Neuronal stem cell (in vitro differentiated cells): ENCODE measurements around the gene C6orf89. TPM values are rescaled to one million over a fixed set of nuclear protein-coding genes. Genes with fewer than 3 reads are reported as not detected.

Source experiments
- DNase-seq: peaks from one replicate; pipeline ENCODE4 v3.0.0-alpha.2; 2013; ENCODE audit warnings: low spot score
- H2AFZ ChIP-seq: one replicate; pipeline ENCODE4 v1.6.1; 2013; ENCODE audit warnings: mild to moderate bottlenecking, low read length, inconsistent platforms
- H2AK5ac ChIP-seq: 2 replicates; pipeline ENCODE4 v1.6.1; 2013; ENCODE audit warnings: low read depth, mild to moderate bottlenecking, inconsistent platforms, low read length, moderate library complexity, mixed read lengths
- H2BK120ac ChIP-seq: 2 replicates; pipeline ENCODE4 v1.6.1; 2013; ENCODE audit warnings: low read depth, mild to moderate bottlenecking, inconsistent platforms, low read length, moderate library complexity, mixed read lengths
- H2BK12ac ChIP-seq: one replicate; pipeline ENCODE4 v1.6.1; 2013; ENCODE audit warnings: low read length, inconsistent platforms
- H2BK15ac ChIP-seq: 2 replicates; pipeline ENCODE4 v1.6.1; 2013; ENCODE audit warnings: mild to moderate bottlenecking, low read length, inconsistent platforms, mixed read lengths
- H2BK5ac ChIP-seq: one replicate; pipeline ENCODE4 v1.6.1; 2013; ENCODE audit warnings: inconsistent platforms, mild to moderate bottlenecking, low read length, moderate library complexity
- H3K14ac ChIP-seq: one replicate; pipeline ENCODE4 v1.6.1; 2013; ENCODE audit warnings: low read length, inconsistent platforms
- H3K18ac ChIP-seq: 2 replicates; pipeline ENCODE4 v1.6.1; 2013; ENCODE audit warnings: low read length, inconsistent platforms
- H3K23ac ChIP-seq: 2 replicates; pipeline ENCODE4 v1.6.1; 2013; ENCODE audit warnings: low read depth, mild to moderate bottlenecking, mixed read lengths, low read length, inconsistent platforms; ENCODE audit not compliant: poor library complexity
- H3K27ac ChIP-seq: replicated peaks from 3 replicates; pipeline ENCODE4 v1.5.1; 2013; ENCODE audit warnings: low read length, inconsistent platforms
- H3K27me3 ChIP-seq, 3 experiments: 2 replicates each; pipeline ENCODE4 v1.6.1; 2013; ENCODE audit warnings: low read length in 3 of 3, mild to moderate bottlenecking in 2 of 3, inconsistent platforms in 1 of 3, low read depth in 1 of 3, mixed read lengths in 1 of 3, moderate library complexity in 1 of 3; ENCODE audit not compliant: control insufficient read depth in 3 of 3, insufficient read depth in 3 of 3
- H3K36me3 ChIP-seq, 2 donors: replicated peaks in 1 of 2; 2 replicates each; pipeline ENCODE4 v1.6.1; 2013; ENCODE audit warnings: low read length in 2 of 2; ENCODE audit not compliant: control insufficient read depth in 2 of 2, insufficient read depth in 2 of 2
- H3K4ac ChIP-seq: 2 replicates; pipeline ENCODE4 v1.6.1; 2013; ENCODE audit warnings: inconsistent platforms, mild to moderate bottlenecking, low read length, moderate library complexity
- H3K4me1 ChIP-seq, 2 donors: 1 replicate in 1 of 2; 2 replicates in 1 of 2; pipeline ENCODE4 v1.6.1; 2013; ENCODE audit warnings: low read length in 2 of 2, low read depth in 1 of 2; ENCODE audit not compliant: control insufficient read depth in 2 of 2, insufficient read depth in 1 of 2
- H3K4me2 ChIP-seq: one replicate; pipeline ENCODE4 v1.6.1; 2013; ENCODE audit warnings: mild to moderate bottlenecking, low read length, inconsistent platforms; ENCODE audit not compliant: insufficient read depth, poor library complexity, severe bottlenecking
- H3K4me3 ChIP-seq, 2 donors: 2 replicates each; pipeline ENCODE4 v1.5.1; 2013; ENCODE audit warnings: low read length in 2 of 2, mild to moderate bottlenecking in 2 of 2, inconsistent platforms in 1 of 2, moderate library complexity in 1 of 2
- H3K79me1 ChIP-seq: one replicate; pipeline ENCODE4 v1.6.1; 2013; ENCODE audit warnings: low read depth, mild to moderate bottlenecking, inconsistent platforms, low read length, moderate library complexity
- H3K9ac ChIP-seq: one replicate; pipeline ENCODE4 v1.6.1; 2013; ENCODE audit warnings: mild to moderate bottlenecking, low read depth, low read length, inconsistent platforms; ENCODE audit not compliant: poor library complexity
- H3K9me3 ChIP-seq, 2 donors: replicated peaks in 1 of 2; 2 replicates each; pipeline versions ENCODE3 to v1.6.1; 2013; ENCODE audit warnings: low read length in 2 of 2, mild to moderate bottlenecking in 2 of 2, inconsistent platforms in 1 of 2, low read depth in 1 of 2, mixed read lengths in 1 of 2, moderate library complexity in 1 of 2; ENCODE audit not compliant: control insufficient read depth in 2 of 2, insufficient read depth in 1 of 2
- H4K8ac ChIP-seq: one replicate; pipeline ENCODE4 v1.6.1; 2013; ENCODE audit warnings: low read depth, mild to moderate bottlenecking, inconsistent platforms, low read length, moderate library complexity
- H4K91ac ChIP-seq: one replicate; pipeline ENCODE4 v1.6.1; 2013; ENCODE audit warnings: low read length, low read depth, mild to moderate bottlenecking, inconsistent platforms; ENCODE audit not compliant: poor library complexity
- WGBS, 2 donors: extraction: QIAGEN DNeasy Blood & Tissue Kit; methylation state at CpG; one replicate each; pipeline ENCODE4 v1.1.7; 2013; ENCODE audit warnings: missing lambda C conversion rate in 2 of 2, mixed read lengths in 1 of 2; ENCODE audit not compliant: insufficient read length in 2 of 2, insufficient replicate concordance in 1 of 2; ENCODE audit errors: extremely low coverage in 2 of 2; 5-methylcytosine and 5-hydroxymethylcytosine counted together
- polyA plus RNA-seq, 2 experiments: library from polyadenylated mRNA; stranded (reverse); fragments of 200-250 nt; gene quantifications; one replicate each; pipeline ENCODE4 v1.2.3, GENCODE V29; 2013

Gene C6orf89, protein sequence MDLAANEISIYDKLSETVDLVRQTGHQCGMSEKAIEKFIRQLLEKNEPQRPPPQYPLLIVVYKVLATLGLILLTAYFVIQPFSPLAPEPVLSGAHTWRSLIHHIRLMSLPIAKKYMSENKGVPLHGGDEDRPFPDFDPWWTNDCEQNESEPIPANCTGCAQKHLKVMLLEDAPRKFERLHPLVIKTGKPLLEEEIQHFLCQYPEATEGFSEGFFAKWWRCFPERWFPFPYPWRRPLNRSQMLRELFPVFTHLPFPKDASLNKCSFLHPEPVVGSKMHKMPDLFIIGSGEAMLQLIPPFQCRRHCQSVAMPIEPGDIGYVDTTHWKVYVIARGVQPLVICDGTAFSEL
- polyA plus RNA-seq (2013, experiment 1 of 2), result 14.6 TPM
- polyA plus RNA-seq (2013, experiment 2 of 2), result 14.4 TPM

DNA sequence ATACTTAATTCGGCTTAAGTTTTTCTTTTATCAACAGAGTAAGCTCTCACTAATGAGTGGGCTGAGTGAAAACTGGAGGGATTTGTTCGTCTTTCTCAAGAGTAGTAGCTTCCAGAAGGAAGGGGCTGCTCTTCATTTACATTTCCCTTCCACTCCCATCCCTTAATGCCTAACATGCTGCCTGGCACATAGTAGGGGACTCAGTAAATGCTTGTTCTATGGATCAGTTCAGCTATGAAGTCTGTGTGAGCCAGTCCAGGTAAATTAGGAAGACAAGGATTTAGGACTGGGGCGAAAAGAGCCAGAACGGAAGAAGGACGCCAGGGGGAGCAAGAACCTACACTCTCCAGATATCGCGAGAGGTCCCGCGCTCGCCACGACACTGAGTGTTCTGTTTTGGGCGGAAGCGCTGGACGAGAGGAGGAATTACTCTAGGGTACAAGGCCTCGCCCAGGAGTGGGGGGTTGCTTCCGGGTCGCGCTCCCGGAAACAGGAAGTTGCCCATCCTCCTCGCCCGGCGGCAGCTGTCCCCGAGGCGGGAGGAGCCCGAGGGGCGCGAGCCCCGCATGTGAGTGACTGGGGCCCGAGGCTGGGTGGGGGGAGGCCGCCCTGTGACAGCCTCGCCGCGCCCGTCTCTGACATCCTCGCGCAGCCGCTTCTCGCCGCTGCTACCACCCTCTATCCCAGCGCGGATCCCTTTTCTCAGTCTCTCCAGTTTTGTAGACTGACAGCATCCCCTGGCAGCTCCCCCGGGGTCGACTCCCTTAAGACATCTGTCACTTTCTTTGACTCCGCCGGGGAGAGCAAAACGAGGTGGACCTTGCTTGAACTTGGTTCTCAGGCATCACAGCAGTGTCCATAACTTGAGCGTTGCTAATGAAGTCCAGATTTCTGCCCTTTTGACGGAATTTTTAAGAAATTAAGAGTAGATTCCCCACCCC is at the start of gene C6orf89:
Gene C6orf89, plus strand, starts transcription at position 492 of the 941 bp plus-strand sequence. CDS start 13,493 bp downstream, outside the sequence.
- Histone ChIP-seq H3K23ac (peak within 1 kb of the TSS; percentile 81), H3K14ac (no peak within 1 kb of the TSS), H3K36me3 (no peaks in the 10 kb centered on the region), H2AFZ (peak within 1 kb of the TSS; percentile 84), H3K27ac (no peak within 1 kb of the TSS), H2AK5ac (no peak within 1 kb of the TSS), H2BK120ac (no peak within 1 kb of the TSS), H3K4me2 (peak within 1 kb of the TSS; percentile 81), H3K4me1 (peaks cover 4 to 5% of the 10 kb centered on the region in 2 donors), H4K8ac (no peak within 1 kb of the TSS), H2BK12ac (no peak within 1 kb of the TSS), H3K9ac (peak within 1 kb of the TSS; percentile 76), H3K9me3 (peaks cover 1 to 3% of the 10 kb centered on the region in 2 donors), H3K27me3 (no peaks in the 10 kb centered on the region), H2BK15ac (no peak within 1 kb of the TSS), H3K4me3 (peak within 1 kb of the TSS; percentile 79 to 96), H3K18ac (no peak within 1 kb of the TSS), H4K91ac (no peak within 1 kb of the TSS), H2BK5ac (no peak within 1 kb of the TSS), H3K79me1 (no peaks in the 10 kb centered on the region), H3K4ac (no peak within 1 kb of the TSS)
- peak; percentile 97 for DNase-seq
- no CpG with 5 or more reads among the region's 48 CpGs for WGBS, 2 donors

DNA sequence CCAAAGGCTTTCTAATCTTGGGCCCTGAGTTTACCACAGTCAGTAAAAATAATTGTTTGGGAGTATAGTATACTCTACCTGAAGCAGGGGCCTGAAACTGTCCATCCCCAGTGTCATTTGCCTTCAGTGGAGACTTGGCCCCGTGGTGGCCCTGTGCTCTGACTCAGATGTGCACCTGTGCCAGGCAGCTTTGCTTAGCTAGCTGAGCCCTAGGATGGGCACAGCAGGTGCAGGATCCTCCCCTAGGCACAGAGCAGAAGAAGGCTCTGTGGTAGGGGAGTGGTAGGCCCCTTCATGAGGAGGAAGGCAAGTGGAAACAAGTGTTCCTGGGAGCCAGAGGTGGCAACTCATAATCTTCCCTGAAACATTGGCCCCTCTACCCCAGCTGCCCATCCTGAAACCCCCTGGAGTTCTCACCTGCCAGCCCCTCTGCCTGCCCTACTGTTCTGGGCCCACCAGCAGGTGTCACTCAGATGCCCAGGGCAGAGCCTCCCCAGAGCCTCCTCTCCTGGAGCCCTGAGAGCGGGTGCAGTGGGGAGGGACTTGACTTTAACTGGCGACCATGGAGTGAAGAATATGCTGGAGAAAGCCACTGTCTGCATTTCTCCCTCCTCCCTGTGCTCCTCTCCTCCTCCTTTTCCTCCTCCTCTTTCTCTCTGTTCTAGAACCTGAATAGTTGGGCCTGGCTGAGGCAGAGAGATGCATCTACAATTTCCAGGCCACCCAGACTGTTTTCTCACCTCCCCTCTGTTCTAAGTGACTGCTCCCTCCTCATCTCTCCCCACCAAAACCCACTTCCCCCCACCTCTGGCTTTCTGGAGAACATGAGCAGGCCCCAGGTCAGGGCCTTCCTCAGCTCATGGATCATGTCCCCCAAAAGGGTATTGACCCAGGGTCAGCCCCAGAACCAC is 49.4 kb upstream of the C6orf89 start:
- Histone ChIP-seq H3K23ac (no peak overlapping the region), H3K36me3 (no peaks in the 10 kb centered on the region), H3K79me1 (no peaks in the 10 kb centered on the region), H4K91ac (no peak overlapping the region), H2BK12ac (no peak overlapping the region), H2BK120ac (no peak overlapping the region), H3K14ac (no peak overlapping the region), H3K27ac (no peak overlapping the region), H3K4me2 (no peak overlapping the region), H3K4me1 (peaks cover 13 to 21% of the 10 kb centered on the region in 2 donors), H3K4me3 (no peak overlapping the region), H2BK5ac (no peak overlapping the region), H3K9me3 (peaks cover 0 to 3% of the 10 kb centered on the region in 2 donors), H3K18ac (no peak overlapping the region), H3K4ac (no peak overlapping the region), H4K8ac (no peak overlapping the region), H3K9ac (no peak overlapping the region), H3K27me3 (peaks cover 19 to 58% (median 48%) of the 10 kb centered on the region in 3 experiments), H2AFZ (no peak overlapping the region), H2BK15ac (no peak overlapping the region), H2AK5ac (no peak overlapping the region)
- WGBS, 2 donors, result no CpG with 5 or more reads among the region's 3 CpGs
- no peak for DNase-seq

DNA sequence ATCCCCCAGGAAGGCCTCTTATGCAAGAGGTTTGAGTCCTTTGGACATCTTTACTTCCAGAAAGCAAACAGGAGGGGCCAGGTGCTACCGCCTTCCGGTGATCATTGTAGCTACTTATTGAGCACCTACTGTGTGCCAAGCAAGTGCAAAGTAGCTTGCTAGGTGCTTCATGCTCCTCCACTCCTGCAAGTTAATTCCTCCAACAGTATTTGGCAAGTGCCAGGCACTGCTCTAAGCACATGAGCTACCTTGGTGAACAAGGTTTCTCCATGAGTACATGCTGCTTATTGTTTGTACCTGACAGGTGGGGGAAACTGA is 48.8 kb upstream of the C6orf89 start:
- Histone ChIP-seq H3K4me3 (no peak overlapping the region), H3K23ac (no peak overlapping the region), H3K27me3 (peaks cover 19 to 58% (median 48%) of the 10 kb centered on the region in 3 experiments), H3K36me3 (no peaks in the 10 kb centered on the region), H3K18ac (no peak overlapping the region), H2BK120ac (no peak overlapping the region), H3K14ac (no peak overlapping the region), H2AFZ (no peak overlapping the region), H4K91ac (no peak overlapping the region), H3K4me2 (no peak overlapping the region), H3K27ac (no peak overlapping the region), H2BK15ac (no peak overlapping the region), H3K4ac (no peak overlapping the region), H3K9ac (no peak overlapping the region), H2BK12ac (no peak overlapping the region), H4K8ac (no peak overlapping the region), H3K9me3 (peaks cover 0 to 3% of the 10 kb centered on the region in 2 donors), H3K4me1 (peaks cover 13 to 21% of the 10 kb centered on the region in 2 donors), H2BK5ac (no peak overlapping the region), H2AK5ac (no peak overlapping the region), H3K79me1 (no peaks in the 10 kb centered on the region)
- DNase-seq, result no peak
- WGBS, 2 donors, result no CpG with 5 or more reads among the region's 2 CpGs
